Measurements from ENCODE around the gene ABLIM1. TPM values are rescaled to one million over a fixed set of nuclear protein-coding genes. Genes with fewer than 3 reads are reported as not detected.

ABLIM1 gene
- total and polyA plus RNA-seq, 10 of the 15 experiments (the other 5 are each of a cell fraction or from before 2014, with no cell fraction given): 14.2 to 50.5 (median 28.1) TPM

DNA sequence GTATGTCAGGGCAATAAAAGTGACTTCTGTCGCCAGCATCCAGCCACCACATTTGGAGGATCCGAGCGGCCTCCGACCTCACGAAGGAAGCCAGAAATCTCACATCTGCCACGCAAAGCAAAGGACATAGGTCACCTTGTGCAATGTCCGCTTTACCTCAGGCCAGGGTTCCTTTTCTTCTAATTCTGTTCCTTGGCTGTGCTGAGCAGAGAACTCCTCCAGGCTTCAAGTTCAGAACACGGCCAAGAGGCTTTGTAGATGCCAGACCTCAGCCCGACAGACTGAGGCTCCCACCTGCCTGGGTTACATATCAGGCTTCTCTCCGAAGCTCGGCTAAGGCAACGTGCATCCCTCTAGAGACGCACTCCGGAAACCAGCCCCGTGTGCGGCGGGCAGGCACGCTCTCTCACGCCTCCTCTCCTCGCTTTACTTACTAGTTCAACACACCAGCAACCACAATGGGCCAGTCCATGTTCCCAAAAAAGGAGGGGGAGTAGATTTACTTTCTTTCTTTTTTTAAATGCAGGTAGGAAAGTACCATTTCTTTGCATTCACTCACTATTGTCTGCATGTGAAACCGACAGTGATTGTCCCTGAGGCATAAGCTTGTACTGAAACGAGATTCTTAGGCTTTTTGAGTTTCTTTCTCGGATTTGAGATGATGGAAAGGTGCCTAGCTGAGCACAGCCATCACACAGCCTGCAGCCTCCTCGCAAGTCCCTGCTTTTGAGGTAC is 131.4 kb downstream of the ABLIM1 start (continued):
- TF ChIP-seq, protein P1, sequence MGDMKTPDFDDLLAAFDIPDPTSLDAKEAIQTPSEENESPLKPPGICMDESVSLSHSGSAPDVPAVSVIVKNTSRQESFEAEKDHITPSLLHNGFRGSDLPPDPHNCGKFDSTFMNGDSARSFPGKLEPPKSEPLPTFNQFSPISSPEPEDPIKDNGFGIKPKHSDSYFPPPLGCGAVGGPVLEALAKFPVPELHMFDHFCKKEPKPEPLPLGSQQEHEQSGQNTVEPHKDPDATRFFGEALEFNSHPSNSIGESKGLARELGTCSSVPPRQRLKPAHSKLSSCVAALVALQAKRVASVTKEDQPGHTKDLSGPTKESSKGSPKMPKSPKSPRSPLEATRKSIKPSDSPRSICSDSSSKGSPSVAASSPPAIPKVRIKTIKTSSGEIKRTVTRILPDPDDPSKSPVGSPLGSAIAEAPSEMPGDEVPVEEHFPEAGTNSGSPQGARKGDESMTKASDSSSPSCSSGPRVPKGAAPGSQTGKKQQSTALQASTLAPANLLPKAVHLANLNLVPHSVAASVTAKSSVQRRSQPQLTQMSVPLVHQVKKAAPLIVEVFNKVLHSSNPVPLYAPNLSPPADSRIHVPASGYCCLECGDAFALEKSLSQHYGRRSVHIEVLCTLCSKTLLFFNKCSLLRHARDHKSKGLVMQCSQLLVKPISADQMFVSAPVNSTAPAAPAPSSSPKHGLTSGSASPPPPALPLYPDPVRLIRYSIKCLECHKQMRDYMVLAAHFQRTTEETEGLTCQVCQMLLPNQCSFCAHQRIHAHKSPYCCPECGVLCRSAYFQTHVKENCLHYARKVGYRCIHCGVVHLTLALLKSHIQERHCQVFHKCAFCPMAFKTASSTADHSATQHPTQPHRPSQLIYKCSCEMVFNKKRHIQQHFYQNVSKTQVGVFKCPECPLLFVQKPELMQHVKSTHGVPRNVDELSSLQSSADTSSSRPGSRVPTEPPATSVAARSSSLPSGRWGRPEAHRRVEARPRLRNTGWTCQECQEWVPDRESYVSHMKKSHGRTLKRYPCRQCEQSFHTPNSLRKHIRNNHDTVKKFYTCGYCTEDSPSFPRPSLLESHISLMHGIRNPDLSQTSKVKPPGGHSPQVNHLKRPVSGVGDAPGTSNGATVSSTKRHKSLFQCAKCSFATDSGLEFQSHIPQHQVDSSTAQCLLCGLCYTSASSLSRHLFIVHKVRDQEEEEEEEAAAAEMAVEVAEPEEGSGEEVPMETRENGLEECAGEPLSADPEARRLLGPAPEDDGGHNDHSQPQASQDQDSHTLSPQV (IDR thresholded peaks at IDR 0.05): no peak
- TF ChIP-seq ZNF622 (IDR thresholded peaks at IDR 0.05) (no peak), RUNX3 (IDR thresholded peaks at IDR 0.05; ENCODE audit: low read length) (peak; percentile 93), POLR2AphosphoS2 (IDR thresholded peaks at IDR 0.05; ENCODE audit: low read depth, low read length) (no peak), ZBED1 (IDR thresholded peaks at IDR 0.05; ENCODE audit: borderline replicate concordance) (no peak; the same call in 1 of the 2 replicates), TCF3 (IDR thresholded peaks at IDR 0.05; ENCODE audit: borderline replicate concordance, insufficient read depth, low read depth, low read length) (peak; percentile 40; the same call in 1 of the 2 replicates), MTA2 (IDR thresholded peaks at IDR 0.05; ENCODE audit: low read depth) (0 out of 2 replicates have a peak, but pooled peaks have one; percentile 18), ESRRA (IDR thresholded peaks at IDR 0.05; ENCODE audit: low read length) (no peak), TAF1 (IDR thresholded peaks at IDR 0.05; ENCODE audit: borderline replicate concordance, low read depth, low read length) (peak; percentile 70; the same call in 1 of the 2 replicates)
- TF ChIP-seq, protein P2, sequence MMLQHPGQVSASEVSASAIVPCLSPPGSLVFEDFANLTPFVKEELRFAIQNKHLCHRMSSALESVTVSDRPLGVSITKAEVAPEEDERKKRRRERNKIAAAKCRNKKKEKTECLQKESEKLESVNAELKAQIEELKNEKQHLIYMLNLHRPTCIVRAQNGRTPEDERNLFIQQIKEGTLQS (IDR thresholded peaks at IDR 0.05; ENCODE audit: borderline replicate concordance, extremely low read depth, low read depth, low read length): no peak
- TF ChIP-seq, protein P3, sequence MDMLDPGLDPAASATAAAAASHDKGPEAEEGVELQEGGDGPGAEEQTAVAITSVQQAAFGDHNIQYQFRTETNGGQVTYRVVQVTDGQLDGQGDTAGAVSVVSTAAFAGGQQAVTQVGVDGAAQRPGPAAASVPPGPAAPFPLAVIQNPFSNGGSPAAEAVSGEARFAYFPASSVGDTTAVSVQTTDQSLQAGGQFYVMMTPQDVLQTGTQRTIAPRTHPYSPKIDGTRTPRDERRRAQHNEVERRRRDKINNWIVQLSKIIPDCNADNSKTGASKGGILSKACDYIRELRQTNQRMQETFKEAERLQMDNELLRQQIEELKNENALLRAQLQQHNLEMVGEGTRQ (IDR thresholded peaks at IDR 0.05; ENCODE audit: borderline replicate concordance, low read depth, low read length): no peak; the same call in 1 of the 2 replicates
- TF ChIP-seq, protein P4, sequence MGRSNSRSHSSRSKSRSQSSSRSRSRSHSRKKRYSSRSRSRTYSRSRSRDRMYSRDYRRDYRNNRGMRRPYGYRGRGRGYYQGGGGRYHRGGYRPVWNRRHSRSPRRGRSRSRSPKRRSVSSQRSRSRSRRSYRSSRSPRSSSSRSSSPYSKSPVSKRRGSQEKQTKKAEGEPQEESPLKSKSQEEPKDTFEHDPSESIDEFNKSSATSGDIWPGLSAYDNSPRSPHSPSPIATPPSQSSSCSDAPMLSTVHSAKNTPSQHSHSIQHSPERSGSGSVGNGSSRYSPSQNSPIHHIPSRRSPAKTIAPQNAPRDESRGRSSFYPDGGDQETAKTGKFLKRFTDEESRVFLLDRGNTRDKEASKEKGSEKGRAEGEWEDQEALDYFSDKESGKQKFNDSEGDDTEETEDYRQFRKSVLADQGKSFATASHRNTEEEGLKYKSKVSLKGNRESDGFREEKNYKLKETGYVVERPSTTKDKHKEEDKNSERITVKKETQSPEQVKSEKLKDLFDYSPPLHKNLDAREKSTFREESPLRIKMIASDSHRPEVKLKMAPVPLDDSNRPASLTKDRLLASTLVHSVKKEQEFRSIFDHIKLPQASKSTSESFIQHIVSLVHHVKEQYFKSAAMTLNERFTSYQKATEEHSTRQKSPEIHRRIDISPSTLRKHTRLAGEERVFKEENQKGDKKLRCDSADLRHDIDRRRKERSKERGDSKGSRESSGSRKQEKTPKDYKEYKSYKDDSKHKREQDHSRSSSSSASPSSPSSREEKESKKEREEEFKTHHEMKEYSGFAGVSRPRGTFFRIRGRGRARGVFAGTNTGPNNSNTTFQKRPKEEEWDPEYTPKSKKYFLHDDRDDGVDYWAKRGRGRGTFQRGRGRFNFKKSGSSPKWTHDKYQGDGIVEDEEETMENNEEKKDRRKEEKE (IDR thresholded peaks at IDR 0.05): peak; percentile 84
- TF ChIP-seq, protein P5, sequence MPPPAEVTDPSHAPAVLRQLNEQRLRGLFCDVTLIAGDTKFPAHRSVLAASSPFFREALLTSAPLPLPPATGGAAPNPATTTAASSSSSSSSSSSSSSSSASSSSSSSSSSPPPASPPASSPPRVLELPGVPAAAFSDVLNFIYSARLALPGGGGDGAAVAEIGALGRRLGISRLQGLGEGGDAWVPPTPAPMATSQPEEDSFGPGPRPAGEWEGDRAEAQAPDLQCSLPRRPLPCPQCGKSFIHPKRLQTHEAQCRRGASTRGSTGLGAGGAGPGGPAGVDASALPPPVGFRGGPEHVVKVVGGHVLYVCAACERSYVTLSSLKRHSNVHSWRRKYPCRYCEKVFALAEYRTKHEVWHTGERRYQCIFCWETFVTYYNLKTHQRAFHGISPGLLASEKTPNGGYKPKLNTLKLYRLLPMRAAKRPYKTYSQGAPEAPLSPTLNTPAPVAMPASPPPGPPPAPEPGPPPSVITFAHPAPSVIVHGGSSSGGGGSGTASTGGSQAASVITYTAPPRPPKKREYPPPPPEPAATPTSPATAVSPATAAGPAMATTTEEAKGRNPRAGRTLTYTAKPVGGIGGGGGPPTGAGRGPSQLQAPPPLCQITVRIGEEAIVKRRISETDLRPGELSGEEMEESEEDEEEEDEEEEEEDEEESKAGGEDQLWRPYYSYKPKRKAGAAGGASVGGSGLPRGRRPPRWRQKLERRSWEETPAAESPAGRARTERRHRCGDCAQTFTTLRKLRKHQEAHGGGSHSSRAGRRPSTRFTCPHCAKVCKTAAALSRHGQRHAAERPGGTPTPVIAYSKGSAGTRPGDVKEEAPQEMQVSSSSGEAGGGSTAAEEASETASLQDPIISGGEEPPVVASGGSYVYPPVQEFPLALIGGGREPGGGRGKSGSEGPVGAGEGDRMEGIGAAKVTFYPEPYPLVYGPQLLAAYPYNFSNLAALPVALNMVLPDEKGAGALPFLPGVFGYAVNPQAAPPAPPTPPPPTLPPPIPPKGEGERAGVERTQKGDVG (CRISPR knock-in tag; IDR thresholded peaks at IDR 0.05): no peak
